Upper lobe of right lung (tissue), 1 donor: ENCODE data around the gene IL23R. TPM values are rescaled to one million over a fixed set of nuclear protein-coding genes. Genes with fewer than 3 reads are reported as not detected.

Experiments used
- ATAC-seq: fragments of 200-7000 bp; cut with Tn5 transposase; one replicate; pipeline ENCODE4 v1.9.1; 2020; ENCODE audit warnings: mild to moderate bottlenecking, moderate library complexity
- DNase-seq: peaks from one replicate; pipeline ENCODE4 v3.0.0-alpha.2; 2020
- H3K27ac ChIP-seq: fragments of 200-600 bp; one replicate; pipeline ENCODE4 v1.8.0; 2022
- H3K27me3 ChIP-seq: fragments of 200-600 bp; one replicate; pipeline ENCODE4 v1.8.0; 2022; ENCODE audit warnings: mild to moderate bottlenecking
- H3K36me3 ChIP-seq: fragments of 200-600 bp; one replicate; pipeline ENCODE4 v1.8.0; 2022
- H3K4me1 ChIP-seq: fragments of 200-600 bp; one replicate; pipeline ENCODE4 v1.8.0; 2022
- H3K4me3 ChIP-seq: fragments of 200-600 bp; one replicate; pipeline ENCODE4 v1.8.0; 2022; ENCODE audit warnings: mild to moderate bottlenecking
- H3K9me3 ChIP-seq: fragments of 200-600 bp; one replicate; pipeline ENCODE4 v1.8.0; 2022
- CTCF ChIP-seq: fragments of 200-600 bp; IDR thresholded peaks from one replicate; pipeline ENCODE4 v1.8.0; 2022; ENCODE audit warnings: antibody characterized with exemption
- intact Hi-C: fragments of 100-400 bp; cut with DNase I; formaldehyde crosslinking; loops from one replicate; pipeline ENCODE4 v1.11.0; 2022
- total RNA-seq: library from RNA; stranded (reverse); fragmentation: NEBNext Ultra II Directional; extraction: Animal tissue kit (Norgen Biotek cat#: 25700); gene quantifications from one replicate; pipeline ENCODE4 v1.2.1, GENCODE V29; 2021
- donor health status: DM: no; HTN: yes; CAD: no; lungs with severe emphysema.

The IL23R gene
- total RNA-seq, 1 donor from 2014 or later: 0.20 TPM

- intact Hi-C loops: no loop called here
- TF ChIP-seq CTCF: no peak
- H3K27ac ChIP-seq: no peak overlapping the region
- H3K9me3 ChIP-seq: no peaks in the 10 kb centered on the region
- no peaks in the 10 kb centered on the region for H3K27me3 ChIP-seq
- no peaks in the 10 kb centered on the region for H3K36me3 ChIP-seq
- H3K4me3 ChIP-seq: no peak overlapping the region
- no peaks in the 10 kb centered on the region for H3K4me1 ChIP-seq
- DNase-seq (no peak), ATAC-seq (no peak)
Observed at GRCh38 chr1:67126111-67126746, 40.0 kb upstream of the IL23R start.

DNA sequence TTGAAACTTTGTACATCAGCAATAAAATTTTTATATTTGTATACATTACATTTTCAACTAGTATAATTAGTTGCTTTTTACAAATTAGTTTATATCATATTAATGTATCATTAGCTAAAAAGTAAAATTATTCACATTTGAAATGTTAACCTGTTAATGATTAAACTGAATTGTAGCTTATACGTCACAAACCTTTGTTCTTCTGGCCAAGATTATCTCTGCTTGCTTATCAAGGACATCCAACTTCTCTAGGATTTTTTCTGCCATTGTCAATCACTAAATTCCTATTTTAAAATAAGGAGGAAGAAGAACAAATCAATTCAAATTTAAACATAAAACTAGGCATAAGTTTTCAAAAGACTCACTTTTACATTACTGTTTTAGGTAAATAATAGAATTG lies 39.3 kb upstream of the IL23R start:
- H3K9me3 ChIP-seq: no peaks in the 10 kb centered on the region
- no peak for DNase-seq
- no peak for ATAC-seq
- no peaks in the 10 kb centered on the region for H3K27me3 ChIP-seq
- intact Hi-C loops: no loop called here
- H3K4me3 ChIP-seq: no peak overlapping the region
- H3K27ac ChIP-seq: no peak overlapping the region
- H3K4me1 ChIP-seq: no peaks in the 10 kb centered on the region
- no peak for TF ChIP-seq CTCF
- no peaks in the 10 kb centered on the region for H3K36me3 ChIP-seq

- Histone ChIP-seq H3K36me3 (no peaks in the 10 kb centered on the region), H3K27ac (no peak overlapping the region), H3K4me3 (no peak overlapping the region), H3K4me1 (no peaks in the 10 kb centered on the region), H3K27me3 (no peaks in the 10 kb centered on the region), H3K9me3 (no peaks in the 10 kb centered on the region)
- intact Hi-C loops: no loop called here
- TF ChIP-seq CTCF: no peak
- DNase-seq: no peak
- ATAC-seq: no peak
Observed at GRCh38 chr1:67130673-67131072, 35.6 kb upstream of the IL23R start.

- DNase-seq (no peak), ATAC-seq (no peak)
- no peaks in the 10 kb centered on the region for H3K4me1 ChIP-seq
- no peaks in the 10 kb centered on the region for H3K36me3 ChIP-seq
- H3K4me3 ChIP-seq: no peak overlapping the region
- no peaks in the 10 kb centered on the region for H3K27me3 ChIP-seq
- no peak for TF ChIP-seq CTCF
- H3K9me3 ChIP-seq: no peaks in the 10 kb centered on the region
- H3K27ac ChIP-seq: no peak overlapping the region
- intact Hi-C loops: no loop called here
Observed at GRCh38 chr1:67133177-67133576, 33.1 kb upstream of the IL23R start.

GRCh38 chr1:67134695-67135094 lies 31.6 kb upstream of the IL23R start, which contains the start of gene C1orf141:
C1orf141 (minus strand) TSS chr1:67134970; CDS start chr1:67127240, 7,730 bp downstream.
- Histone ChIP-seq H3K36me3 (no peaks in the 10 kb centered on the region), H3K9me3 (no peaks in the 10 kb centered on the region), H3K27me3 (no peaks in the 10 kb centered on the region), H3K27ac (no peak within 1 kb of the TSS), H3K4me1 (no peaks in the 10 kb centered on the region), H3K4me3 (peak within 1 kb of the TSS; percentile 23)
- intact Hi-C loops: no loop called here
- DNase-seq (peak; percentile 67), ATAC-seq (peak; percentile 60)
- no peak for TF ChIP-seq CTCF

DNA sequence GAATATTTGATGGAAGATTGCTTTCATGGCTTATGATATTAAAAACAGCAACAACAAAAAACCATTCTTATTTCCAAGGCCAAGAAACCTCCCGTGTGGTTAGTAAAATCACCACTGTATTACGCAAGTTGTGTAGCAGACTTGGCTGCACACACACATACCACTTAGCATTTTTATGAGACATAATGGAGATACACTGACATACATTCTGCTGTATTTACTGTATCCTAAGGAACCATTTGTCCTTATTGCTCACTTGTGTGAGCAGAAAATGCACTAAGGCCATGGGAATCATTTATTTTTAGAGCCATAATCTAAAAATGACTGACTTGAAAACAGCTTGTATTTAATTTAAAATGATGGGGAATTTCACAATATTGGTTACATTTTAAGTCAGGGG lies 30.9 kb upstream of the IL23R start:
- no peak for TF ChIP-seq CTCF
- Histone ChIP-seq H3K9me3 (no peaks in the 10 kb centered on the region), H3K4me3 (no peak overlapping the region), H3K4me1 (no peaks in the 10 kb centered on the region), H3K36me3 (no peaks in the 10 kb centered on the region), H3K27me3 (no peaks in the 10 kb centered on the region), H3K27ac (no peak overlapping the region)
- DNase-seq (no peak), ATAC-seq (no peak)
- intact Hi-C loops: no loop called here
